Glutamatergic neuron (in vitro differentiated cells): ENCODE data around the gene TXNDC8. TPM values are rescaled to one million over a fixed set of nuclear protein-coding genes. Genes with fewer than 3 reads are reported as not detected.
A peak's percentile ranks its signal among the peaks of the same experiment; 100 is the strongest.

Experiments
- DNase-seq: peaks from one replicate; pipeline ENCODE4 v3.0.0; 2022
- H3K27ac Mint-ChIP-seq: one replicate; pipeline ENCODE4 v1.8.0; 2020; ENCODE audit warnings: mild to moderate bottlenecking, mixed read lengths, inconsistent platforms; ENCODE audit not compliant: unreplicated experiment
- H3K27me3 Mint-ChIP-seq: one replicate; pipeline ENCODE4 v1.8.0; 2020; ENCODE audit warnings: mild to moderate bottlenecking, moderate library complexity, mixed read lengths, inconsistent platforms; ENCODE audit not compliant: unreplicated experiment
- H3K36me3 Mint-ChIP-seq: one replicate; pipeline ENCODE4 v1.8.0; 2020; ENCODE audit warnings: mild to moderate bottlenecking, mixed read lengths, inconsistent platforms; ENCODE audit not compliant: unreplicated experiment
- H3K4me1 Mint-ChIP-seq: one replicate; pipeline ENCODE4 v1.8.0; 2020; ENCODE audit warnings: mild to moderate bottlenecking, low read depth, mixed read lengths, inconsistent platforms; ENCODE audit not compliant: unreplicated experiment
- H3K4me3 Mint-ChIP-seq: one replicate; pipeline ENCODE4 v1.8.0; 2020; ENCODE audit warnings: mild to moderate bottlenecking, mixed read lengths, inconsistent platforms; ENCODE audit not compliant: unreplicated experiment
- H3K9me3 Mint-ChIP-seq: one replicate; pipeline ENCODE4 v1.8.0; 2020; ENCODE audit warnings: mild to moderate bottlenecking, moderate library complexity, mixed read lengths, inconsistent platforms; ENCODE audit not compliant: unreplicated experiment
- total RNA-seq: library from RNA; stranded (reverse); fragmentation: NEBNext Ultra II Directional; extraction: Animal tissue kit (Norgen Biotek cat#: 25700); gene quantifications from one replicate; pipeline ENCODE4 v1.2.1, GENCODE V29; 2021; ENCODE audit not compliant: unreplicated experiment
- TF ChIP-seq, protein P1 (sequence below): fragments of 200-600 bp; sonication (generic); IDR thresholded peaks from one replicate; pipeline ENCODE4 v1.5.0; 2021; ENCODE audit not compliant: partially characterized antibody, unreplicated experiment

The TXNDC8 gene
- total RNA-seq, 1 donor from 2014 or later, result not detected

DNA sequence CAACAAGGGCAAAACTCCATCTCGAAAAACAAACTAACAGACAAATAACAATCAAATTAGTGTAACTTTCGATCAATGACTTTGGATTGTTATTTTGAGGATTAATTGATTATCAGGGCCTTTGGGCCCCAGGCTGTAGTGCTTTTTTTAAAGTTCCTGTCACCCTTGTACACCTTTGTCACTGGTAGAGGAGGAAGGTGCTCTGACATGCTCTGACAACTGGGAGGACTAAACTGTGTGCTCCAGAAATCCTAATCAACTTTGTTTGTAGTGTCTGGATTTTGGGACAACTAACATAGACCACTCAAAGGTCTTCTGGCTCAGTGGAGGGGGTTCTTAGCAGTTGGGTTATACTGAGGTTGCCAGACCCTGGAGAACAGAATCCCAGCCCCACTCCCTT, 83.2 kb downstream of the TXNDC8 start:
- H3K4me1 Mint-ChIP-seq, result peaks cover 12% of the 10 kb centered on the region
- TF ChIP-seq, protein P1, sequence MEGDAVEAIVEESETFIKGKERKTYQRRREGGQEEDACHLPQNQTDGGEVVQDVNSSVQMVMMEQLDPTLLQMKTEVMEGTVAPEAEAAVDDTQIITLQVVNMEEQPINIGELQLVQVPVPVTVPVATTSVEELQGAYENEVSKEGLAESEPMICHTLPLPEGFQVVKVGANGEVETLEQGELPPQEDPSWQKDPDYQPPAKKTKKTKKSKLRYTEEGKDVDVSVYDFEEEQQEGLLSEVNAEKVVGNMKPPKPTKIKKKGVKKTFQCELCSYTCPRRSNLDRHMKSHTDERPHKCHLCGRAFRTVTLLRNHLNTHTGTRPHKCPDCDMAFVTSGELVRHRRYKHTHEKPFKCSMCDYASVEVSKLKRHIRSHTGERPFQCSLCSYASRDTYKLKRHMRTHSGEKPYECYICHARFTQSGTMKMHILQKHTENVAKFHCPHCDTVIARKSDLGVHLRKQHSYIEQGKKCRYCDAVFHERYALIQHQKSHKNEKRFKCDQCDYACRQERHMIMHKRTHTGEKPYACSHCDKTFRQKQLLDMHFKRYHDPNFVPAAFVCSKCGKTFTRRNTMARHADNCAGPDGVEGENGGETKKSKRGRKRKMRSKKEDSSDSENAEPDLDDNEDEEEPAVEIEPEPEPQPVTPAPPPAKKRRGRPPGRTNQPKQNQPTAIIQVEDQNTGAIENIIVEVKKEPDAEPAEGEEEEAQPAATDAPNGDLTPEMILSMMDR, result no peak
- H3K4me3 Mint-ChIP-seq, result peak overlapping the region; percentile 99
- peaks cover 12% of the 10 kb centered on the region for H3K9me3 Mint-ChIP-seq
- DNase-seq, result no peak
- peaks cover 6% of the 10 kb centered on the region for H3K27me3 Mint-ChIP-seq
- H3K36me3 Mint-ChIP-seq, result no peaks in the 10 kb centered on the region
- H3K27ac Mint-ChIP-seq, result peak overlapping the region; percentile 74

Other genes with a start within 250 kb of the TXNDC8 start
- not detected for gene C9orf152, start 129.7 kb downstream of the TXNDC8 start, total RNA-seq
- gene TXN, start 81.4 kb downstream of the TXNDC8 start, total RNA-seq, result 165 TPM
- gene SVEP1, start 241.9 kb upstream of the TXNDC8 start, total RNA-seq, result 0.10 TPM